ENCODE measurements around the gene UBE2F. TPM values are rescaled to one million over a fixed set of nuclear protein-coding genes. Genes with fewer than 3 reads are reported as not detected.

UBE2F gene
- total and polyA plus RNA-seq, 9 donors, result 20.3 to 48.4 (median 23.8) TPM

DNA sequence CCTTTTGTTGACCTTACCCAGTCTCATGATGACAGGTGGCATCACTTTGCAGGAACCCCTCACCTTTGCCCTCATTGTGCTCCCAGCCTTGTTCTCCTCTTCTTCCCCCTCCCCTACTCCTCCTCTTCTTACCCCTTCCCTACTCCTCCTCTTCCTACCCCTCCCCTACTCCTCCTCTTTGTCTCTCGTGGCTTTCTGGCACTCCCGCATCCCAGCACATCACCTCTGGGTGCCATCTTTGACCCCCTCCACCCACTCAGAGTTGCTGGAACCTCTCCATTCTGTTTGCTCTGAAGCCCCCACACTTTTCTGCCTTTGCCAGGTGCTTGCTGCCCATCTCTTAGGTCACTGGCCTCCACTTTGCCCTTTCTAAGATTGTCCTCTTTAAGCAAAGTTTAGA, 17.1 kb downstream of the UBE2F start:
- no peak for DNase-seq
- intact Hi-C loops (cut with DNase I), result no loop called here
- TF ChIP-seq EP300 (IDR thresholded peaks at IDR 0.05) (no peak), POLR2A (IDR thresholded peaks at IDR 0.05) (no peak)
- TF ChIP-seq, protein P1, sequence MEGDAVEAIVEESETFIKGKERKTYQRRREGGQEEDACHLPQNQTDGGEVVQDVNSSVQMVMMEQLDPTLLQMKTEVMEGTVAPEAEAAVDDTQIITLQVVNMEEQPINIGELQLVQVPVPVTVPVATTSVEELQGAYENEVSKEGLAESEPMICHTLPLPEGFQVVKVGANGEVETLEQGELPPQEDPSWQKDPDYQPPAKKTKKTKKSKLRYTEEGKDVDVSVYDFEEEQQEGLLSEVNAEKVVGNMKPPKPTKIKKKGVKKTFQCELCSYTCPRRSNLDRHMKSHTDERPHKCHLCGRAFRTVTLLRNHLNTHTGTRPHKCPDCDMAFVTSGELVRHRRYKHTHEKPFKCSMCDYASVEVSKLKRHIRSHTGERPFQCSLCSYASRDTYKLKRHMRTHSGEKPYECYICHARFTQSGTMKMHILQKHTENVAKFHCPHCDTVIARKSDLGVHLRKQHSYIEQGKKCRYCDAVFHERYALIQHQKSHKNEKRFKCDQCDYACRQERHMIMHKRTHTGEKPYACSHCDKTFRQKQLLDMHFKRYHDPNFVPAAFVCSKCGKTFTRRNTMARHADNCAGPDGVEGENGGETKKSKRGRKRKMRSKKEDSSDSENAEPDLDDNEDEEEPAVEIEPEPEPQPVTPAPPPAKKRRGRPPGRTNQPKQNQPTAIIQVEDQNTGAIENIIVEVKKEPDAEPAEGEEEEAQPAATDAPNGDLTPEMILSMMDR (IDR thresholded peaks at IDR 0.05), result no peak
- no peaks in the 10 kb centered on the region for H3K36me3 ChIP-seq
- H3K27ac ChIP-seq, result peak overlapping the region; percentile 14 to 20
- H3K9me3 ChIP-seq, result no peaks in the 10 kb centered on the region
- no peaks in the 10 kb centered on the region for H3K27me3 ChIP-seq
- no peak overlapping the region for H3K4me3 ChIP-seq
- H3K4me1 ChIP-seq (ENCODE audit: insufficient read depth), result peaks cover 2% of the 10 kb centered on the region
- WGBS, 3 donors, result 7 to 29% (median 19%) methylated on average over 2 of the region's 2 CpGs

DNA sequence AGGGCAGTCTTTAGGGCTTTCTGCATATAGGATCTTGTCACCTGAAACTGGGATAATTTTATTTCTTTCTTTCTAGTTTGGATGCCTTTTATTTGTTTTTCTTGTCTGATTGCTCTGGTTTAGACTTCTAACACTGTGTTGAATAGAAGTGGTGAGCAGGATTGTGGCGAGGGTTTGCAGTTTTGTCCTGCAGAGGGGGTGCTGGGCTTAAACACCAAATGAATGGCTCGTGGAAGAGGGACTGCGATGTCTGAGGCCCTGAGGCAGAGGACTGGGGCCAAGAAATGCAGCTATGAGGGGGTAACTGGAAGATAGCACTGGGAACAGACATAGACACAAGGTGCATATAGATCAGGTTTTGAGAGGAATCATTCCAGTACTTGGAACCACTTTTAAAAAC, 20.5 kb downstream of the UBE2F start:
- WGBS, 3 donors, result 94 to 97% (median 96%) methylated on average over 3 of the region's 3 CpGs
- no peak for DNase-seq
- Histone ChIP-seq H3K4me1 (ENCODE audit: insufficient read depth) (peaks cover 2% of the 10 kb centered on the region), H3K36me3 (no peaks in the 10 kb centered on the region), H3K9me3 (no peaks in the 10 kb centered on the region), H3K4me3 (no peak overlapping the region), H3K27me3 (no peaks in the 10 kb centered on the region), H3K27ac (no peak overlapping the region)
- intact Hi-C loops (cut with DNase I), result no loop called here
- TF ChIP-seq EP300 (IDR thresholded peaks at IDR 0.05) (no peak), POLR2A (IDR thresholded peaks at IDR 0.05) (no peak)
- TF ChIP-seq, protein P1 (IDR thresholded peaks at IDR 0.05), result no peak

DNA sequence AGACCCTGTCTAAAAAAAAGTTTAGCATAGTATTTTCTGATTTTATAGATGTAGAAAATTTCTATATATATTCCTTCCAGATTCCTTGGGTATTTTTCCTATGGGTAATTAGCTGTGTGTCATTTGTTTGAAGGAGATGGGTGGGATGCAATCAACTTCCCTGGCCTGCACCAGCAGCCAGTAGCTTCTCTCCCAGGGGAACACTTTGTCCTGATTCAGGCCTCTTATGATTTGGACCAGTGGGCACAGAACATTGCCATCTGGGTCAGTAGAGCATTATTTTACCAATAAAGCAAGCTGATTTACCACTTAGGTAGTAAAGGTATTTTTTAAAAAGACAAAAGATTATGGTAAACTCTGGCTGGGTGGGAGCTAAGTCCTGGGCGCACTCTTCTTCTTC, 26.9 kb downstream of the UBE2F start:
- 96 to 100% (median 100%) methylated on average over 1 of the region's 1 CpG for WGBS, 3 donors
- H3K4me3 ChIP-seq, result no peak overlapping the region
- no peaks in the 10 kb centered on the region for H3K9me3 ChIP-seq
- intact Hi-C loops (cut with DNase I), result no loop called here
- no peak overlapping the region for H3K27ac ChIP-seq
- no peaks in the 10 kb centered on the region for H3K4me1 ChIP-seq (ENCODE audit: insufficient read depth)
- DNase-seq, result no peak
- no peaks in the 10 kb centered on the region for H3K27me3 ChIP-seq
- TF ChIP-seq POLR2A (IDR thresholded peaks at IDR 0.05) (no peak), EP300 (IDR thresholded peaks at IDR 0.05) (no peak)
- TF ChIP-seq, protein P1 (IDR thresholded peaks at IDR 0.05), result no peak
- no peaks in the 10 kb centered on the region for H3K36me3 ChIP-seq

DNA sequence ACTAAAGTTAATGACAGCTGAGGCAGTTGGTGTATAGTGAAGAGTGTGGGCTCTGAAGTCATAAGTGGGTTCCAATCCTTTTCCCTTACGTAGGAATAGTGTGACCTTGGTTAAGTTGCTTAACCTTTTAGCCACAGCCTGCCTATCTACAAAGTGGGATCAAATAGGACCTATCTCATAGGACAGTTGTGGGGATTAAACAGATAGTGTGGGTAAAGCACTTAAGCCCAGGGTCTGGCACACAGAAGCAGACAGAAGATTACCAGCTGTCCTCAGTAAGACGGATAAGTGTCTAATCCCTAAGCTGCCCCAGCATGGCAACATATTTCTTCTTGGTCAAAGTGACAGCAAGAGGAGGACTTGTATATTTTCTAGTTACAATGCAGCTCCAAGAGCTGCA, 28.2 kb downstream of the UBE2F start:
- no peaks in the 10 kb centered on the region for H3K36me3 ChIP-seq
- H3K4me3 ChIP-seq, result no peak overlapping the region
- DNase-seq, result no peak
- H3K9me3 ChIP-seq, result no peaks in the 10 kb centered on the region
- no peaks in the 10 kb centered on the region for H3K27me3 ChIP-seq
- H3K4me1 ChIP-seq (ENCODE audit: insufficient read depth), result no peaks in the 10 kb centered on the region
- no peak overlapping the region for H3K27ac ChIP-seq
- intact Hi-C loops (cut with DNase I), result no loop called here
- 87 to 93% (median 87%) methylated on average over 2 of the region's 2 CpGs for WGBS, 3 donors
- no peak for TF ChIP-seq EP300 (IDR thresholded peaks at IDR 0.05)
- no peak for TF ChIP-seq POLR2A (IDR thresholded peaks at IDR 0.05)
- TF ChIP-seq, protein P1 (IDR thresholded peaks at IDR 0.05), result no peak

All from ovary (tissue), 9 donors.